Liver (tissue), 3 donors: Measurements from ENCODE around the gene PRG2.

ENCODE experiments used
- EGR1 ChIP-seq, 2 donors: IDR thresholded peaks; 2 replicates each; pipeline ENCODE4 v1.6.1; 2016 to 2018; ENCODE audit warnings: antibody characterized with exemption in 2 of 2, low read depth in 2 of 2
- FOXA1 ChIP-seq: IDR thresholded peaks from 2 replicates; pipeline ENCODE4 v1.6.1; 2016; ENCODE audit warnings: antibody characterized with exemption
- GABPA ChIP-seq, 2 donors: IDR thresholded peaks in 1 of 2; conservative IDR thresholded peaks in 1 of 2; 2 replicates each; pipeline ENCODE4 v1.6.1; 2016; ENCODE audit warnings: antibody characterized with exemption in 2 of 2, mild to moderate bottlenecking in 1 of 2, moderate library complexity in 1 of 2
- SP1 ChIP-seq: IDR thresholded peaks from 2 replicates; pipeline ENCODE4 v1.6.1; 2018; ENCODE audit warnings: antibody characterized with exemption, mild to moderate bottlenecking
- TF ChIP-seq, protein P1 (sequence below): fragments of 150-350 bp; IDR thresholded peaks from 2 replicates; pipeline ENCODE4 v1.5.1; 2017; ENCODE audit warnings: improper control_type of control experiment, low read depth, low read length; ENCODE audit not compliant: missing input control
- TF ChIP-seq, protein P2 (sequence below): IDR thresholded peaks from 2 replicates; pipeline ENCODE4 v1.6.1; 2016; ENCODE audit warnings: antibody characterized with exemption
- TF ChIP-seq, protein P3 (sequence below): IDR thresholded peaks from 2 replicates; pipeline ENCODE4 v1.6.1; 2016; ENCODE audit warnings: antibody characterized with exemption
- donor health status: healthy.
- donor health status: healthy.

DNA sequence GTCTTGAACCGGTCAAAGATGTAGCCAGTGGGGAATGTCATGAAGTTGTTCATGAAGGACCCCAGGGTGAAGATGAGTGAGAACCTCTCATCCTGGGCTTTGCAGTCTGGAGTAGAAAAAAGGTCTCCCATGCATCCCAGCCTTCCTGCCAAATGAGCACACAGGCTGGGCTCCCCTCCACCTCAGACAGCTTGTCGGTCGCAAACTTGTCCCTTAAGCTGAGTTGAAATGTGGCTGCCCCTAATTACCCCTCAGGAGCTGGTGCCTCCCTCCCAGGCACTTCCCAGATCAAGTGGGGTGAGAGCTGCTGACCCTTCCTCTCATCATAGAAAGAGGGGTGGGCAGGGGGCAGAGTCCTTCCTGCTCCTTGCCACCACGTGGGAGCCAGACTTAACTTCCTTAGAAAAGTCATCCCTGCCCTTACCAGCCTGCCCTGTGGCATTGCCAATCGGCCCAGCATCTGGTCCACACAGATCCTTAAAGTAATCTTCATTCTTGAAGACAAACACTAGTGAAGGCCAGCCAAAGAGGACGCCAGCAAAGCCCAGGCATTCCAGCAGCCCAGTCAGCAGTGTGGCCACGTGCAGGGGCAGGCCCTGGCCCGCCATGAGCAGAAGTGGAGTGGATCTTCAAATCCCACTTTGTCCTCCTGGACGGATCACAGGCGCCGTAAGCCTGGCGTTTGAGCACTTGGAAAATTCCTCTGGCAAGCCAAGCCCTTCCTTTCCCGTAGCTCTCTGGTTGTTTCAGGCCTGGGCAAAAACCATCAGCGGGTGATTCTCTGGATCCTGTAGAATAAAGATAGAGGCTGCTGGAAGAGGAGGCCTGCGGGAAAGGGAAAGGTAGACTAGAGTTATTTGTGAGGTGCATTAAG is 35.4 kb upstream of the PRG2 start:
- TF ChIP-seq, protein P1, sequence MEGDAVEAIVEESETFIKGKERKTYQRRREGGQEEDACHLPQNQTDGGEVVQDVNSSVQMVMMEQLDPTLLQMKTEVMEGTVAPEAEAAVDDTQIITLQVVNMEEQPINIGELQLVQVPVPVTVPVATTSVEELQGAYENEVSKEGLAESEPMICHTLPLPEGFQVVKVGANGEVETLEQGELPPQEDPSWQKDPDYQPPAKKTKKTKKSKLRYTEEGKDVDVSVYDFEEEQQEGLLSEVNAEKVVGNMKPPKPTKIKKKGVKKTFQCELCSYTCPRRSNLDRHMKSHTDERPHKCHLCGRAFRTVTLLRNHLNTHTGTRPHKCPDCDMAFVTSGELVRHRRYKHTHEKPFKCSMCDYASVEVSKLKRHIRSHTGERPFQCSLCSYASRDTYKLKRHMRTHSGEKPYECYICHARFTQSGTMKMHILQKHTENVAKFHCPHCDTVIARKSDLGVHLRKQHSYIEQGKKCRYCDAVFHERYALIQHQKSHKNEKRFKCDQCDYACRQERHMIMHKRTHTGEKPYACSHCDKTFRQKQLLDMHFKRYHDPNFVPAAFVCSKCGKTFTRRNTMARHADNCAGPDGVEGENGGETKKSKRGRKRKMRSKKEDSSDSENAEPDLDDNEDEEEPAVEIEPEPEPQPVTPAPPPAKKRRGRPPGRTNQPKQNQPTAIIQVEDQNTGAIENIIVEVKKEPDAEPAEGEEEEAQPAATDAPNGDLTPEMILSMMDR, result no peak
- TF ChIP-seq FOXA1, result no peak
- peak; percentile 7 for TF ChIP-seq SP1
- no peak for TF ChIP-seq GABPA (IDR thresholded peaks at IDR 0.05 in 1 of 2, conservative IDR thresholded peaks at IDR 0.05 in 1 of 2)
- no peak for TF ChIP-seq EGR1 (IDR thresholded peaks at IDR 0.05; ENCODE audit: low read depth in 2 of 2)
- TF ChIP-seq, protein P2, sequence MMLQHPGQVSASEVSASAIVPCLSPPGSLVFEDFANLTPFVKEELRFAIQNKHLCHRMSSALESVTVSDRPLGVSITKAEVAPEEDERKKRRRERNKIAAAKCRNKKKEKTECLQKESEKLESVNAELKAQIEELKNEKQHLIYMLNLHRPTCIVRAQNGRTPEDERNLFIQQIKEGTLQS, result no peak
- TF ChIP-seq, protein P3, sequence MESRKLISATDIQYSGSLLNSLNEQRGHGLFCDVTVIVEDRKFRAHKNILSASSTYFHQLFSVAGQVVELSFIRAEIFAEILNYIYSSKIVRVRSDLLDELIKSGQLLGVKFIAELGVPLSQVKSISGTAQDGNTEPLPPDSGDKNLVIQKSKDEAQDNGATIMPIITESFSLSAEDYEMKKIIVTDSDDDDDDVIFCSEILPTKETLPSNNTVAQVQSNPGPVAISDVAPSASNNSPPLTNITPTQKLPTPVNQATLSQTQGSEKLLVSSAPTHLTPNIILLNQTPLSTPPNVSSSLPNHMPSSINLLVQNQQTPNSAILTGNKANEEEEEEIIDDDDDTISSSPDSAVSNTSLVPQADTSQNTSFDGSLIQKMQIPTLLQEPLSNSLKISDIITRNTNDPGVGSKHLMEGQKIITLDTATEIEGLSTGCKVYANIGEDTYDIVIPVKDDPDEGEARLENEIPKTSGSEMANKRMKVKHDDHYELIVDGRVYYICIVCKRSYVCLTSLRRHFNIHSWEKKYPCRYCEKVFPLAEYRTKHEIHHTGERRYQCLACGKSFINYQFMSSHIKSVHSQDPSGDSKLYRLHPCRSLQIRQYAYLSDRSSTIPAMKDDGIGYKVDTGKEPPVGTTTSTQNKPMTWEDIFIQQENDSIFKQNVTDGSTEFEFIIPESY, result no peak
